GM10847 (cell line): ENCODE results near the gene ATP13A3.

Experiments
- POLR2A ChIP-seq: IDR thresholded peaks from 2 replicates; pipeline ENCODE4 v1.6.1; 2011; ENCODE audit not compliant: insufficient read length; ENCODE audit errors: extremely low read depth

The ATP13A3 gene

DNA sequence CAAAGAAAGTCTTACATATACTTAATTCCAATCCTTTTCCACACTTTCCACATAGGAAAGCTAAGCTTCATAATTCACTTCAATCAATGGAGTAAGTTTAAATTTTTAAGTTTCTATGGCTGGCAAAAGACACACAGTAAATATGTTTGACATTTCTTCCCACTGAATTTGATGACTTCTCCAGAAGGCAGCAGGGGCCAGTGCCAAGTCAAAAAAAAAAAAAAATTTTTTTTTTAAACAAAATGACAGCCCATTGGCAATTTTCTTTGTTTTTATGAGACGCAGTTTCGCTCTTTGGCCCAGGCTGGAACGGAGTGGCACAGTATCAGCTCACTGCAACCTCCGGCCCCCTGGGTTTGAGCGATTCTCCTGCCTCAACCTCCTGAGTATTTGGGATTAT is 28.7 kb downstream of the ATP13A3 start:
- no peak for TF ChIP-seq POLR2A

DNA sequence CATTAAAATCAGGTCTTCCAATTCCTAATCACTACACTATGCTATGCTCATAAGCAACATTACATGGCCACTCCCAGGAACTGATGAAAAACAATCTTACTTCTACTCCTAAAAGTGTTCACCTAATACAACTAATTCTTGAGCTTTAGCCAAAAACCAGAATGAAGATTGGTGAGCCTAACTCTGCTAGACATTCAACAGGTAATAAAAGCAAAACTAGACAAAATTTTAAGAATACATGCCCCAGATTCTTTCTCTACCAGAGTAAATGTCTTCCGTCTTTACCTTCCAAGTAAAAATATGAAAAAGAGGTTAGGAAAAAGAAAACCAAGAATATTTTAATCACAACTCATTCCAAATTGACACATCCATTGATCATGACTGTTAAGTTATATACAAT is 31.3 kb downstream of the ATP13A3 start:
- no peak for TF ChIP-seq POLR2A

GRCh38 chr3:194450341-194450740 is 36.5 kb downstream of the ATP13A3 start:
- TF ChIP-seq POLR2A, result no peak

- no peak for TF ChIP-seq POLR2A
Measured at GRCh38 chr3:194449913-194450312, 36.9 kb downstream of the ATP13A3 start.

GRCh38 chr3:194447657-194448056 is 39.1 kb downstream of the ATP13A3 start:
- no peak for TF ChIP-seq POLR2A

DNA sequence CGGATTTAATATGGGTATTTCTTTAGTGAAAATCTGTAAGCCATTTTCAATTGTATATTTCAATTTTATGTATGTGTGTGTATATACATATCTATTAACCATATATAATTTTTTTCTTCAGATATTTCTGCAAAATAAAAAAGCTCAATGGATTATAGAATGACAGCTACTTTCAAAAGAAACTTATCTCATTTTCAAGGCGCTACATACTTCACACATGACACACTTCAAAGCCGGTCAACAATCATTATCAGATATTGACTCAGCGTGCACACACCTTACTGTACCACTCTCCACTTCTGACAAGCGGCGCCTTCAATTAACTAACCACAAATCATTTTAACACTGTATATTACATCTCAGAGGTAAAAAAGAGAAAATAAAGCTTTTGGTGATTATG is 39.6 kb downstream of the ATP13A3 start:
- TF ChIP-seq POLR2A, result no peak

DNA sequence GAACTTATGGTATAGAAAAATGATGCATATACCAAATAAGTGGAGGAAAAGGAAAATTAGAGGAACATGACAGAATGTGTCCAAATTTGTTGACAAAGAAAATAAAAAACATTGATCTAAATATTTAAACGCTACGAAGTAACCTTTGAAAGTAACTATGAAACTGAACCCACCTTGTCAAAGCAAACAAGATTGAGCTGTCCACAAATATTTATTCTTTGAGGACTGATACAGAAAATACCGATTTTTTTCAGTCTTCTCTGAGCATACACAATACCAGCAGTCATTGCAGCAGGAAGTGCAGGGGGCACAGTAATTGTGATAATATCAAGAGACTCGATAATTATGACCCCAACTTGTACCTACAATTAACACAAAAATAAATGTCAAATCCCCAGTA is 40.0 kb downstream of the ATP13A3 start:
- no peak for TF ChIP-seq POLR2A

- TF ChIP-seq POLR2A, result no peak
Measured at GRCh38 chr3:194446172-194446571, 40.6 kb downstream of the ATP13A3 start.

DNA sequence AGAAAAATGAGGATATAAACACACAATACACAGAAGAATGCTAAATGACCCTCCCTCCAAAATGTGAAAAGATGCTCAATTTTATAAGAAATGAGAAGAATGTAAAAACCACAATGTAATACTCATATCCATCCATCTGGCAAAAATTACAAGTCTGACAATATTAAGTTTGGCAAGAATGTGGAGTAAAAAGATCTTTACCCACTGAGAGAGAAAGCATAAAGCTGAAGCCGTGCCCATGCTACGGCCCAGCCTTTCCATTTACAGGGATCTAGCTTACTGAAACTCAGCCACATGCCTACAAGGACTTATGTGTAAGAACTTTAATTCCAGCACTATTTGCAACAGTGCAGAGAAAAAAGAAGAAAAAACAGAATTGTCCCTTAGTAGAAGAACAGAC is 42.9 kb downstream of the ATP13A3 start:
- TF ChIP-seq POLR2A, result no peak

DNA sequence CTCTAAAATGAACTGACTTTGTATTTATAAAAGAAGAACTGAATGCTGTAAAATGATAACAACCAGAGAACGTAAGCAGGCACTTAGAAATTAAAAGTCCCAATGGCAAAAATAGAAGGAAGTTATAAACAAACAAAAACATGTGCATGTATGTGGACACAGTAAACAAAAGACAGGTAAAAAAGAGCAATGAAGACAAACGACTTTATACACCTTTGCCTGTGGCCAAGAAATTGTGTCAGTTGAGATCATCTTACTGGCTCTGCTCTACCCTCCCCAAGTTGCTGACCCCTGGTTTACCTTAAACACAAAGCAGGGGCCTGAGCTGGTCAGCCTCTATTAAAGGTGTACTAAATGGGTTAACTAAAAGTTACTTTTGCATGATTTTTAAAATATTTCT is 46.0 kb downstream of the ATP13A3 start:
- TF ChIP-seq POLR2A, result no peak

GRCh38 chr3:194439881-194440550 is 46.8 kb downstream of the ATP13A3 start:
- no peak for TF ChIP-seq POLR2A

- no peak for TF ChIP-seq POLR2A
Measured at GRCh38 chr3:194434503-194434902, 52.3 kb downstream of the ATP13A3 start.

DNA sequence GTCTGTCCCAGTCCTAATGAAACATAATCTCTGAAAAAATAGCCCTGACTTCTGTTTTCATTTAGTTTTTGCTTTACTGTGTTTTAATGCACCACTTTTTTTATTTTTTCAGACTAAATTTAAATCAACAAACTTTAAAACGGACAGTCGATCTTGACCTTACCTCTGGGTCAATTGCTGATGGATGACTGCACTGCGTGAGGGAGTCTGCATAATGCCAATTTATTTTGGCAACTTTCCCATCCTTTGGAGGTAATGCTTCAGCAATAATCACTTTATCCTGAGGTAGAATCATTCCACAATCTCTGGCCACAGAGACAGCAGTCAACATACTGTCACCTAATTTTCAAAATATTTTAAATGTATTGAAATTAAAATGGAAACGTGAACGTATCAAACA is 55.2 kb downstream of the ATP13A3 start:
- no peak for TF ChIP-seq POLR2A

GRCh38 chr3:194425399-194425798 is 61.4 kb downstream of the ATP13A3 start:
- no peak for TF ChIP-seq POLR2A

GRCh38 chr3:194424953-194425352 is 61.8 kb downstream of the ATP13A3 start:
- TF ChIP-seq POLR2A, result no peak

GRCh38 chr3:194424373-194424772 is 62.4 kb downstream of the ATP13A3 start:
- TF ChIP-seq POLR2A, result no peak

GRCh38 chr3:194423317-194423716 is 63.5 kb downstream of the ATP13A3 start:
- no peak for TF ChIP-seq POLR2A
